GM12801 (cell line): ENCODE results near the gene FAM43A.

Experiments used
- CTCF ChIP-seq: IDR thresholded peaks from one replicate; pipeline ENCODE4 v1.5.1; 2011; ENCODE audit warnings: control low read depth; ENCODE audit not compliant: insufficient read length; ENCODE audit errors: extremely low read depth

FAM43A gene

GRCh38 chr3:194685718-194686413 is at the start of gene FAM43A:
FAM43A (plus strand) TSS chr3:194685883; CDS start chr3:194686827, 944 bp downstream.
- TF ChIP-seq CTCF, result no peak

- no peak for TF ChIP-seq CTCF
Measured at GRCh38 chr3:194637066-194637465, 48.6 kb upstream of the FAM43A start.

- no peak for TF ChIP-seq CTCF
Measured at GRCh38 chr3:194637541-194638400, 47.9 kb upstream of the FAM43A start.

GRCh38 chr3:194638991-194639605 is 46.6 kb upstream of the FAM43A start:
- no peak for TF ChIP-seq CTCF

- no peak for TF ChIP-seq CTCF
Measured at GRCh38 chr3:194640829-194641228, 44.9 kb upstream of the FAM43A start.

- TF ChIP-seq CTCF, result no peak
Measured at GRCh38 chr3:194642769-194643168, 42.9 kb upstream of the FAM43A start.

GRCh38 chr3:194647747-194648146 is 37.9 kb upstream of the FAM43A start:
- TF ChIP-seq CTCF, result no peak
